Endometrial microvascular endothelial cells (primary cell): ENCODE results near the gene PI4KB. TPM values are rescaled to one million over a fixed set of nuclear protein-coding genes. Genes with fewer than 3 reads are reported as not detected.

ENCODE experiments used
- in situ Hi-C: cut with HindIII; loops from 2 replicates; pipeline ENCODE4 v1.10.0; 2017; ENCODE audit warnings: low sequenced_read_pairs, low pct_unique_long_range_greater_than_20kb; ENCODE audit errors: inconsistent ontology term
- total RNA-seq: library from RNA; depleted of rRNA; stranded (reverse); fragments of >200 nt; gene quantifications from one replicate; pipeline ENCODE4 v1.2.3, GENCODE V29; 2015; ENCODE audit errors: inconsistent ontology term

PI4KB gene
- total RNA-seq, 1 donor from 2014 or later = 49.6 TPM

DNA sequence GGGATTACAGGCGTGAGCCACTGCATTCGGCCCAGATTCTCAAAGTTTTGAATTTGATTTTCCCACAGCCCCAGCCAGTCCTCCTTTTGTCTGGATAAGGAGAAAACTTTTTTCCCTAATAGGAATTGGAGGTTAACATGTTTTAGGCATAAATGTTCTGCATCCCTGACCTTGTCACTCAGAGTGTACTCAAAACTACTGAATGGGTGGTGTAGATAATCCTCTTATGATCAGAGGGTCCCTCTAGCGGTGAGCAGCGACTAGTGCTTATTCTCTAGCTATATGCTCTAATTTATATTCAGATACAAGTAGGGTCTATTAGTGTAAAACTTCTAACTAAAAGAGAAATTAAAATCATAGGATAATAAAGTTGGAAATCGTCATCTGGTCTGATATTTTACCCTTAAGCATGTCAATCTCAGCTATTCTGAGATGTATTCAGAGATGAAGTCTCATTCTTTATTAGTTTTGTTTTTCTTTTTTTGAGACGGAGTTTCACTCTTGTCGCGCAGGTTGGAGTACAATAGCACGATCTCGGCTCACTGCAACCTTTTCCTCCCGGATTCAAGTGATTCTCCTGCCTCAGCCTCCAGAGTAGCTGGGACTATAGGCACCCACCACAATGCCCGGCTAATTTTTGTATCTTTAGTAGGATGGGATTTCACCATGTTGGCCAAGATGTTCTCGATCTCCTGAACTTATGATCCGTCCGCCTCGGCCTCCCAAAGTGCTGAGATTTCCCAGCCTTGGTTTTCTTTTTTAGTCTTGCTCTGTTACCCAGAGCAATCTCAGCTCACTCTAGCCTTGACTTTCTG, 75.4 kb downstream of the PI4KB start:
- in situ Hi-C loops = no loop called here

DNA sequence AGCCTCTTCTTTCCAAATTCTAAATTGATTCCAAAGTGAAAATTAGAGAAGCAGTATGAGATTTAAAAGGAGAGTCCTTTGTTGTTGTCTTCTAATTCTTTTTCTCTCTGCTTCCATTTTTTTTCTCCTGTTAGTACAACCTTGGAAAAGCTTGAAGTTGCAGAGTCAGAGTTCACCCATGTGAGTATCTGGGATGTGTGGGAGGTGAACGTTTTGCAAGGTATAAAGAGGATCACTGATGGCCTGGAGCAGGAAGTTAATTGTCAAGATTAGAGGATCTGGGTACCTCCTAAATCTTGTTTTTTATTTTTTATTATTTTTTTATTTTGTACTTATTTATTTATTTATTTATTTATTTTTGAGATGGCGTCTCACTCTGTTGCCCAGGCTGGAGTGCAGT, 80.4 kb downstream of the PI4KB start:
- in situ Hi-C loops = no loop called here

DNA sequence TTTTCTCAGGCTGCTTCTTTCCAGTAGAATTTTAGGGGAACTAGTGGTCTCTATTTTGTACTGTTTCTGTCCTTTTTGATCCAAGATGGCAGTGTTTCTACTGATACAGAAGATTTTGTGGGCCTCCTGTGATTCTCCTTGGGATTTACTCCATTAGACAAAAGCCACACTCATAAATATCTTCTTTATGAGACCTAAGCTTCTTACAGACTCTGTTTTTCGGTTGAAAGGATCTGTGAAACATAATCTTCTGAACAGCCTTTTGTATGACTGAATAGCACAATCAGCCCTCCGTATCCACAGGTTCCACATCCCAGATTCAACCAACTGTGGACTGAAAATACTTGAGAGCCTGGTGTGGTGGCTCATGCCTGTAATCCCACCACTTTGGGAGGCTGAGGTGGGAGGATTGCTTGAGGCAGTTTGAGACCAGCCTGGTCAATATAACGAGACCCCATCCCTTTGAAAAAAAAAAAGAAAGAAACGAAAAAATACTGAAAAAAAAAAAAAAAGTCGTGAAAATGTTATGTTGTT, 83.5 kb downstream of the PI4KB start:
- in situ Hi-C loops = no loop called here

DNA sequence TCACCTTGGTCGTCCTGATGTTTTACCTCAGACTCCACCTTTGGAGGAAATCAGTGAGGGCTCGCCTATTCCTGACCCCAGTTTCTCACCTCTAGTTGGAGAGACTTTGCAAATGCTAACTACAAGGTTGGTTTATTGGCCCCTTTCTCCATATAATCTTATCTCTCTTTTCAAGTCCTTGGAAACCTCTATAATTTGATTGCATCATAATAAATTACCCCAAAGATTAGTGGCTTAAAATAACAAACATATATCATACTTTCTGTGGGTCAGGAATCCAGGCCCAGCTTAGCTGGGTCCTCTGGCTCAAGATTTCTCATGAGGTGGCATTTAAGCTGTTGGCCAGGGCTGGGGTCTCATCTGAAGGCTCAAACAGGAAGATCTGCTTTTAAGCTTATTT, 84.8 kb downstream of the PI4KB start:
- in situ Hi-C loops = no loop called here

Other genes with a start within 250 kb of the PI4KB start
- 51.7 TPM for gene SEMA6C, start 180.8 kb downstream of the PI4KB start, total RNA-seq
- gene TNFAIP8L2, start 170.8 kb downstream of the PI4KB start, total RNA-seq = 0.37 TPM
- gene LYSMD1, start 161.5 kb downstream of the PI4KB start, total RNA-seq = 2.5 TPM
- 34.4 TPM for gene SCNM1, start 161.3 kb downstream of the PI4KB start, total RNA-seq
- gene TMOD4, start 151.4 kb downstream of the PI4KB start, total RNA-seq = not detected
- gene VPS72, start 137.2 kb downstream of the PI4KB start, total RNA-seq = 69.4 TPM
- gene PIP5K1A, start 128.9 kb downstream of the PI4KB start, total RNA-seq = 50.7 TPM
- gene PSMD4, start 72.7 kb downstream of the PI4KB start, total RNA-seq = 163 TPM
- gene ZNF687, start 45.1 kb downstream of the PI4KB start, total RNA-seq = 13.5 TPM
- 64.3 TPM for gene RFX5, start 19.8 kb upstream of the PI4KB start, total RNA-seq
- 12.7 TPM for gene SELENBP1, start 45.3 kb upstream of the PI4KB start, total RNA-seq
- gene PSMB4, start 72.2 kb upstream of the PI4KB start, total RNA-seq = 451 TPM
- 19.2 TPM for gene POGZ, start 132.1 kb upstream of the PI4KB start, total RNA-seq
- gene CGN, start 184.0 kb upstream of the PI4KB start, total RNA-seq = 0.09 TPM
- gene TUFT1, start 212.9 kb upstream of the PI4KB start, total RNA-seq = 4.3 TPM